Stimulated activated CD8-positive, alpha-beta memory T cell treated with anti-CD3 and anti-CD28 coated beads, Interleukin-4, amount 100 ng/mL, for 24 hours (primary cell): Measurements from ENCODE around the gene MIA2.
"Not testable (repeated sequence)": the region's sequence is repeated elsewhere in the genome, so short reads cannot be mapped to it uniquely, and the experiment has no call there.

Source experiments
- DNase-seq: peaks from one replicate; pipeline ENCODE4 v3.0.0-alpha.2; 2020; ENCODE audit warnings: low read depth

Gene MIA2

GRCh38 chr14:39267608-39268005, 33.9 kb downstream of the MIA2 start:
- DNase-seq: no peak

DNA sequence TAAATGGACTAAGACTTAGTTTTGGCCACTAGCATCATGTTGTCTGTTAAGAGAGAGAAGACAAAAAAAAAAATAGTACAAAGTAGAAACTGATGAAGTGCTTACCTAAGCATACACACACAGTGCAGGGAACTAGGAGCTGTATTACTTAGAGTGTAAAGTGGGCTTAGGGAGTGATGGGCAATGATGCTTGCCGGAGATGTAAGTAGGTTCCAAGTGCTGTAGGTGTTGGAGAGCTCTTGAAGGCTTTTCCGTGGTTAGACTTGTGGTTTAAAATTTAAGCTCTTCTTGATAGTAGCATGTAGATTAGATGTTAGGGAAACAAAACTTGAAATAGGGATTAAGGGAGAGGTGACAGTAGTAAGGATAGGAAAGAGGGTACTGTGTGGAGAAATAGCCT, 34.7 kb downstream of the MIA2 start:
- DNase-seq: no peak

GRCh38 chr14:39272918-39273317, 39.2 kb downstream of the MIA2 start:
- no peak for DNase-seq

- DNase-seq: no peak
These were observed 41.7 kb downstream of the MIA2 start for GRCh38 chr14:39275395-39275794.

DNA sequence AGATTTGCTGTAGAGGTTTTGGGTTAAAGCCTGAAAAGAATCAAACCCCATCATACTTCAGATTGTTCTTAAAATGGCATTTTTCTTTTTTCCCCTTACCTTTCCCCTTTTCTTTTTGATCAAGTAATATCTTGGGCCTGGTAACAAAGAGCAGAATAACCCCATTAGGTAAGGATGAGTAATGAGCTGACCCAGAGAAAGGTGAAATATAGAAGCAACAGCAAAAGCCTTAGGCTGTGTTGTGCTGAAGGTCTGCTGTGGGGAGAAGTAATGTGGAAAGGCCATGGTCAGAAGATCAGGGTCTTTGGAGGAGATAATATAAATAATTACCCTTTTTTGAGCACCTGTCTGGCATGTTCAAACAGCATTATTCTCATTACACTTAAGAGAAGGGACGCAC, 42.3 kb downstream of the MIA2 start:
- DNase-seq: no peak

GRCh38 chr14:39276579-39277114, 42.9 kb downstream of the MIA2 start:
- no peak for DNase-seq

DNA sequence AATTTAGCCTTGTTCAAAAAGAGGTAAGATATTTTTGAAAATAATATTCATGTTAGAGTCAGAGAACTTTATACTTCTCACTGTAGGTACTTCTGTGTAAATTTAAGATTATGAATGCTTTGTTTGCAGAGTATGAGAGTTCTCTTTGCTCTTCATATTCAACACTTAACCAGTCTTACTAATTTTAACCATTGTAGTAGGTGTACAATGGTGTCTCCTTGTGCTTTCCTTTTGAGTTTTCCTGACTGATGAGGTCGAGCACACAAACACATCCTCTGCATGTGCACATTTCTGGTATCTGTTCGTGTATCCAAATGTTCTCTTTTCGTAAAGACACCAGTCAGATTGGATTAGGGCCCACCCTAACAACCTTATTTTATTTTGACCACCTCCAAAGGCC, 45.8 kb downstream of the MIA2 start:
- no peak for DNase-seq

DNA sequence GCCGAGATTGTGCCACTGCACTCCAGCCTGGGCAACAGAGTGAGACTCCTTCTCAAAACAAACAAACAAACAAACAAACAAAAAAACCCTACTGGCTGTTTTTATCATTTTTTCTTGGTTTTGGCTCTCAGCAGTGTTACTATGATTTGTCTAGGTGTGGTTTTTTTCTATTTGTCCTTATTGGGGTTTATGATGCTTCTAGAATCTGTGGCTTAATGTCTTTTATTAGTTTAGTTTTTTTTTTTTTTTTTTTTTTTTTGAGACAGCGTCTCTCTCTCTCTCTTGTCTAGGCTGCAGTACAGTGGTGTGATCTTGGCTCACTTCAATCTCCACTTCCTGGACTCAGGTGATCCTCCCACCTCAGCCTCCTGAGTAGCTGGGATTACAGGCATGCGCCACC, 47.0 kb downstream of the MIA2 start:
- not testable (repeated sequence) for DNase-seq

DNA sequence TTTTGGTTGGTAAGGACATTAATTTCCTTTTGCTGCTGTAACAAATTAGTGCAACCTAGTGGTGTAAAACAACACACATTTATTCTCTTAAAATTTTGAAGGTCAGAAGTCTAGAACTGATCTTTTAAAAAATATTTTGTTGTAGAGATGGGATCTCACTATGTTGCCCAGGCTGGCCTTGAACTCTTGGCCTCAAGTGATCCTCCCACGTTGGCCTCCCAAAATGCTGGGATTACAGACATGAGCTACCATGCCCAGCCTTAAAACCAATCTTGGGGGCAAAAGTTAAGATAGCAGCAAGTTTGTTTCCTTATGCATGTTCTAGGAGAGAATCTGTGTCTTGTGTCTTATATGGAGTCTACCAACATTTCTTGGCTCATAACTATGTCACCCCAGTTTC, 55.8 kb downstream of the MIA2 start:
- no peak for DNase-seq

DNA sequence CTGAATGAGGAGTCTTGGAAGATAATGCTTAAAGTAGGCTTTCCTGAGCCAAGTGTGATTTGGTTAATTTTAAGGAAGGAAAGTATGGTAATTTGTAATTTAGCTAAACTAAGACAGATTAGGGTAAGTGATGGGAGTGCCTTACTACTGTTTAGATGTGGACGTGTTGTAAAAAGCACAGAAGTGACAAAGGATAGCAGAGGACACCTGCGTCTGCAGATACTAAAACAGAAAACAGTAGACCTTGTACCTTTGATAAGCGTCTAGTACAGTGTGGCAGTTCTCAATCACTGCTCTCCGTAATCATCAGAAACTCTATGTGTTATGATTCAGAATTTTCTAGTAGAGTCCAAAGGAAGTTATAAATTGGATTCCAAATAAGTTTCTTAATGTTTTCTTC, 58.0 kb downstream of the MIA2 start:
- no peak for DNase-seq

GRCh38 chr14:39293629-39294028, 59.9 kb downstream of the MIA2 start:
- no peak for DNase-seq

DNA sequence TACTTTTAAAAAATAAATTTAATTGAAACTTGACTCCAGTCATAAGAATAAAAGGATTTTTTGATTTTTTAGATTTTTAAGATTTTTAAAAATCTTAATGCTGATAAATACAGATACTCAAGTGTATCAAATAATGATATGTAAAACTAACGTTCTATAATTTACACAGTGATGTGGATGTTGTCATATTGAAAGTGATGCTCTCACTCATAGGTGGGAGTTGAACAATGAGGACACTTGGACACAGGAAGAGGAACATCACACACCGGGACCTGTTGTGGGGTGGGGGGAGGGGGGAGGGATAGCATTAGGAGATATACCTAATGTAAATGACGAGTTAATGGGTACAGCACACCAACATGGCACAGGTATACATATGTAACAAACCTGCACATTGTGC, 66.7 kb downstream of the MIA2 start:
- DNase-seq: not testable (repeated sequence)

- DNase-seq: no peak
These were observed 68.6 kb downstream of the MIA2 start for GRCh38 chr14:39302124-39302810.

DNA sequence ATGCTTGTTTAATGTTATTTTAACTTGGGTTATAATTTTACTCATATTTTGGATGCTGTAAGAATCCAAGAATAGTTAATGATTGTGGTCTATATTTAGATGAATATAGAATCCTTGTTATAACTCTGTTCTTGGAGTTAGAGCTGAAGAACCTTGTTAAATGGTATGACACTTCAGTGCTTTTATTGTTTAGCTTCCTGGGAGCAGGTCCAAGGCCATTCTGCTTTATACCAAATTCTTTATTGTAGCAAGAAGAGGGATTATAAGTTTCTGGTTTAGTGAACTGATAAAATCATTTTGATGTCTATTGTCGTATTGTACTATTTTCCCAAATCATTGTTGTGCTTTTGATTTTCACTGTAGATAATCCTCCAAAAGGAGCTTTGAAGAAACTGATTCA, 69.4 kb downstream of the MIA2 start:
- no peak for DNase-seq

DNA sequence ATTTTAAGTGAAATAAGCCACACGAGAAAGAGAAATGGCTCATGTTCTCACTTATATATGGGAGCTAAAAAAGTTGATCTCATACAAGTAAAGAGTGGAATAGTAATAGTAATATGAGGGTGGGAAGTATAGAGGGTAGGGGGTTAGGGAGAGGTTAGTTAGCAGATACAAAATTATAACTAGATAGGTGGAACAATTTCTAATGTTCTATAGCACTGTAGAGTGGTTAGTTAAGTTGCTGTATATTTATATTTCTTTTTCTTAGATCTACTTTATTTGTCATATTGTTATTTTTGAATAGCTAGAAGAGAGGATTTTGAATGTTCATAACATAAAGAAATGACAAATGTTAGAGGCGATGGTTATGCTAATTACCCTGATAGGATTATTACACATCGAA, 74.1 kb downstream of the MIA2 start:
- DNase-seq: no peak

GRCh38 chr14:39310051-39310450, 76.3 kb downstream of the MIA2 start:
- DNase-seq: no peak

- DNase-seq: no peak
These were observed 82.2 kb downstream of the MIA2 start for GRCh38 chr14:39315859-39316444.

DNA sequence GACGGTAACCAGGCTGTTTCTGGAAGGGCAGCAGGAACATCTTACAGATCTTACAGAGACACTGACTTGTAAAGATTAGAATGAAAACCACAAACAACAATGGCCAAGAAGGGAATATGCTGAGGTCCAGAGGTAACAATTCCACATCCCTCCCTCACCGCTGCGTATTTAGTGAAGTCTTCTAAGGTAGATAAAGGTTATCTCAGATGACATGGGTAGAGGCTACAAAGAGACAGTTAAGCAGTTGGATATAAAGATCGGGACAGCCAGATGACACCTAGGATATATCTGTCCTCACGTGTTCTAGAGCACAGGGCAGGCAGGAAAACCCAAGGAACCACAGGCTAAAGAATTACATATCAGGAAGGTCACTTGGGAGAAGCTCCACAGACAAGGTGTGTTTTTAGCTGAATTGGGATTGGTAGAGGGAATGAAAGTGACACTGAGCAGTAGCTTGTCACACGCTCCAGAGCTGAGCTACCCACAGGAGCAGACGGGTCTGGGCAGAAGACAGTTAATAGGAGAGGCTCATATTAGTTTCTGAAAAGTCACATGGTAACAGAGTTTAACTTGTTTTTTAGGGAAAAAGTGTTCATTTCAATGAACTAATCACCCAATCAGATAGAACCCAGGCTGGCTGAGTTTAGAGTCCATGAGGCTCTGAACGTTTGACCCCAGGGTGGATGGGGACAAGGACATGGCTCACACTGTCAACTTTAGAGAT, 83.3 kb downstream of the MIA2 start:
- DNase-seq: no peak

GRCh38 chr14:39318574-39318973, 84.9 kb downstream of the MIA2 start:
- no peak for DNase-seq

- no peak for DNase-seq
These were observed 85.7 kb downstream of the MIA2 start for GRCh38 chr14:39319381-39319780.

DNA sequence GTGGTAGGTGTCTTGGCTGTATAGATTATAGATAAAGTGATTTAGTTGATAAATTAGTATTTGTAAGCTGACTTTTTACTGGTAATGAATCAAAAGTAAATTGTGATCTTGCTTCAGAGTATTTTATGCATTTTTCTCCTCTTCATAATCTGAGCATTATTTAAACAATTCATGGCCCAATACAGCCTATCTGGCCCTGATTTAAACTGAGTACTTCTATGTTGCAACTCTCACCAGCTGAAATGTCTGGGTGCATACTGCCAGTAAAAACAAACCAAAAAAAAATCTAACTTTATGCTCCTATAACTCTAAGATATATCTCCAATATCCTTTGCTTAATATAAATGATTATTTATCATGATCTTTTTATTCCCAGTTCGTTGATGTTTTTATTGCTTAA, 86.6 kb downstream of the MIA2 start:
- DNase-seq: no peak

- no peak for DNase-seq
These were observed 89.1 kb downstream of the MIA2 start for GRCh38 chr14:39322807-39323206.

DNA sequence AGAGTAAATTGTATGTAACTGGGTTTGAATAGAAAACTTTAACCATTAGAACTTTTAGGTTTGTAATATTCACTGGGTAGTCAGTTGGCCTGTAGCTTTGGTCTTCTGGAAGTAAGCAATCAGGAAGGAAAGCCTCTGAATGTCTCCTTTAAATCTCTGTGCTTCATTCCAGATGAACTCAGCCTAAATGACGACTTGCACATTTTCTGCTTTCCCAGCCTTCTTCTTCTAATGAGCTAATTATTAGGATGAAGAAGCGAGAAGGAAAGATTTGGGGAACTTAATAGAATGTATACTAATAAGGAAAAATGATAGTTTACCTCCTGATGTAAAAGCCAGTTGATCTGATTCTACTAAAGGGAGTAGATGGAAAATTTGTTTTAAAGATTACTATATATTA, 90.4 kb downstream of the MIA2 start:
- DNase-seq: no peak
